ENCODE data around the gene TRIM62. TPM values are rescaled to one million over a fixed set of nuclear protein-coding genes. Genes with fewer than 3 reads are reported as not detected.

The TRIM62 gene
- total RNA-seq, 1 donor from 2014 or later = 8.8 TPM

- TF ChIP-seq POLR2A (IDR thresholded peaks at IDR 0.05) (no peak), CTCF (IDR thresholded peaks at IDR 0.05) (no peak), POLR2AphosphoS5 (IDR thresholded peaks at IDR 0.05; ENCODE audit: insufficient read depth in 1 of 2, low read depth in 1 of 2) (no peak)
- Histone ChIP-seq H3K27ac (no peak overlapping the region), H3K9me3 (no peaks in the 10 kb centered on the region), H3K27me3 (no peaks in the 10 kb centered on the region), H3K36me3 (peaks cover 0 to 11% of the 10 kb centered on the region in 2 donors), H3K4me1 (no peaks in the 10 kb centered on the region), H3K4me3 (no peak overlapping the region)
- intact Hi-C loops (cut with DNase I) = no loop called here
- no peak for DNase-seq (ENCODE audit: extremely low spot score in 2 of 2)
Measured at GRCh38 chr1:33161061-33161681, 20.7 kb downstream of the TRIM62 start.

- no peaks in the 10 kb centered on the region for H3K27me3 ChIP-seq
- H3K9me3 ChIP-seq = no peaks in the 10 kb centered on the region
- no peak overlapping the region for H3K27ac ChIP-seq
- no peak overlapping the region for H3K4me3 ChIP-seq
- intact Hi-C loops (cut with DNase I) = no loop called here
- H3K4me1 ChIP-seq = no peaks in the 10 kb centered on the region
- H3K36me3 ChIP-seq = peaks cover 0 to 11% of the 10 kb centered on the region in 2 donors
- no peak for DNase-seq (ENCODE audit: extremely low spot score in 2 of 2)
- TF ChIP-seq POLR2A (IDR thresholded peaks at IDR 0.05) (no peak), CTCF (IDR thresholded peaks at IDR 0.05) (no peak), POLR2AphosphoS5 (IDR thresholded peaks at IDR 0.05; ENCODE audit: insufficient read depth in 1 of 2, low read depth in 1 of 2) (no peak)
Measured at GRCh38 chr1:33159577-33159976, 22.3 kb downstream of the TRIM62 start.

GRCh38 chr1:33158366-33158765, 23.5 kb downstream of the TRIM62 start:
- intact Hi-C loops (cut with DNase I) = no loop called here
- H3K36me3 ChIP-seq = peaks cover 0 to 11% of the 10 kb centered on the region in 2 donors
- H3K27me3 ChIP-seq = no peaks in the 10 kb centered on the region
- H3K4me3 ChIP-seq = no peak overlapping the region
- H3K27ac ChIP-seq = no peak overlapping the region
- no peak for TF ChIP-seq POLR2AphosphoS5 (IDR thresholded peaks at IDR 0.05; ENCODE audit: insufficient read depth in 1 of 2, low read depth in 1 of 2)
- TF ChIP-seq POLR2A (IDR thresholded peaks at IDR 0.05) = no peak
- TF ChIP-seq CTCF (IDR thresholded peaks at IDR 0.05) = no peak
- H3K9me3 ChIP-seq = no peaks in the 10 kb centered on the region
- H3K4me1 ChIP-seq = peaks cover 8% of the 10 kb centered on the region
- no peak for DNase-seq (ENCODE audit: extremely low spot score in 2 of 2)

- Histone ChIP-seq H3K9me3 (no peaks in the 10 kb centered on the region), H3K27ac (no peak overlapping the region), H3K4me3 (no peak overlapping the region), H3K36me3 (peaks cover 0 to 11% of the 10 kb centered on the region in 2 donors), H3K4me1 (peaks cover 18% of the 10 kb centered on the region), H3K27me3 (no peaks in the 10 kb centered on the region)
- no peak for TF ChIP-seq CTCF (IDR thresholded peaks at IDR 0.05)
- no peak for TF ChIP-seq POLR2AphosphoS5 (IDR thresholded peaks at IDR 0.05; ENCODE audit: insufficient read depth in 1 of 2, low read depth in 1 of 2)
- intact Hi-C loops (cut with DNase I) = no loop called here
- no peak for DNase-seq (ENCODE audit: extremely low spot score in 2 of 2)
Measured at GRCh38 chr1:33157131-33157530, 24.7 kb downstream of the TRIM62 start.

- Histone ChIP-seq H3K36me3 (peaks cover 0 to 11% of the 10 kb centered on the region in 2 donors), H3K9me3 (no peaks in the 10 kb centered on the region), H3K27ac (no peak overlapping the region), H3K4me1 (peaks cover 25% of the 10 kb centered on the region), H3K27me3 (no peaks in the 10 kb centered on the region), H3K4me3 (no peak overlapping the region)
- TF ChIP-seq POLR2A (IDR thresholded peaks at IDR 0.05) (no peak), POLR2AphosphoS5 (IDR thresholded peaks at IDR 0.05; ENCODE audit: insufficient read depth in 1 of 2, low read depth in 1 of 2) (no peak), CTCF (IDR thresholded peaks at IDR 0.05) (no peak)
- no peak for DNase-seq (ENCODE audit: extremely low spot score in 2 of 2)
- intact Hi-C loops (cut with DNase I) = no loop called here
Measured at GRCh38 chr1:33155877-33156538, 25.8 kb downstream of the TRIM62 start.

All from vagina (tissue), 2 donors.